Duodenal mucosa (tissue), 2 donors: ENCODE measurements around the gene FUS.

Experiments used
- H3K27ac ChIP-seq: one replicate; pipeline ENCODE4 v1.7.0; 2013; ENCODE audit warnings: low read depth, low read length
- H3K27me3 ChIP-seq, 2 donors: one replicate each; pipeline ENCODE4 v1.7.0; 2013; ENCODE audit warnings: low read length in 2 of 2, control low read depth in 1 of 2; ENCODE audit not compliant: insufficient read depth in 2 of 2, control insufficient read depth in 1 of 2
- H3K36me3 ChIP-seq, 2 donors: one replicate each; pipeline ENCODE4 v1.7.0; 2013; ENCODE audit warnings: low read length in 2 of 2, control low read depth in 1 of 2; ENCODE audit not compliant: insufficient read depth in 2 of 2, control insufficient read depth in 1 of 2
- H3K4me1 ChIP-seq, 2 donors: one replicate each; pipeline ENCODE4 v1.7.0; 2013; ENCODE audit warnings: low read length in 2 of 2, control low read depth in 1 of 2; ENCODE audit not compliant: insufficient read depth in 2 of 2, control insufficient read depth in 1 of 2
- H3K4me3 ChIP-seq, 2 donors: one replicate each; pipeline ENCODE4 v1.7.0; 2013; ENCODE audit warnings: low read length in 2 of 2, low read depth in 1 of 2
- H3K9ac ChIP-seq, 2 donors: one replicate each; pipeline ENCODE4 v1.7.0; 2013; ENCODE audit warnings: low read length in 2 of 2, low read depth in 1 of 2
- H3K9me3 ChIP-seq, 2 donors: one replicate each; pipeline ENCODE4 v1.7.0; 2013; ENCODE audit warnings: low read length in 2 of 2, control low read depth in 1 of 2; ENCODE audit not compliant: control insufficient read depth in 1 of 2

FUS gene

GRCh38 chr16:31202414-31203375, 22.8 kb downstream of the FUS start, which contains the start of gene PYCARD:
PYCARD (minus strand) TSS chr16:31202760; CDS start chr16:31202690, 70 bp downstream.
- H3K4me1 ChIP-seq = peaks cover 35 to 46% of the 10 kb centered on the region in 2 donors
- H3K4me3 ChIP-seq = peak within 1 kb of the TSS; percentile 93 to 96
- no peaks in the 10 kb centered on the region for H3K9me3 ChIP-seq
- H3K36me3 ChIP-seq = peaks cover 2 to 7% of the 10 kb centered on the region in 2 donors
- H3K27ac ChIP-seq = peak within 1 kb of the TSS; percentile 76
- H3K9ac ChIP-seq = peak within 1 kb of the TSS; percentile 69 to 95
- no peaks in the 10 kb centered on the region for H3K27me3 ChIP-seq

DNA sequence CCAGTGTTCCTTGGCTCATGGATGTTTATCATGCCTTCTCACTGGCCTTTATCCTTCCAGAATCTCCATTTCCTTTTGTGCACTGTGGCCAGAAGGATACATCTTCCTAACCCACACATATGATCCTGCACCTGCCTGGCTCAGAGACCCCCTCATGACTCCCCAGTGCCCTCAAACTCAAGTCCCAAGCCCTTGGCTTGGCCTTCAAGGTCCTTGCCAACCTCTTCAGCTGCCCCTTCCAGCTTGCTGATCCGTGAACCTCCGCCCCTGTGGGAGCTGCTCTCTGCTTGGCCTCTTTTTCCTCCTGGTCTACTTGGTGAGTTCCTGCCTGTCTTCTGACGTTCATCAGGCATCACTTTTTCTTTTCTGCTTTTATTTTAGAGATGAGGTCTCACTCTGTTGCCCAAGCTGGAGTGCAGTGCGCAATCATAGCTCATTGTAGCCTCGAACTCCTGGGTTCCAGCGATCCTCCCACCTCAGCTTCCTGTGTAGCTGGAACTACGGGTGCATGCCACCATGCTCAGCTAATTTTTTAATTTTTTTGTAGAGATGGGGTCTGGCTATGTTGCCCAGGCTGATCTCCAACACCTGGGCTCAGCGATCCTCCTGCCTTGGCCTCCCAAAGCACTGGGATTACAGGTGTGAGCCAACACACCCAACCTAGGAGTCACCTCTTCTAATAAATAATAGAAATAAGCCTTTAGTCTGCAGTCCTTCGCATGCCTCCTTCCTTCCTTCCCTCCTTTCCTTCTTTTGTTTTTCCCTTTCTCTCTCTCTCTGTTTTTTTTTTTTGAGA, 25.1 kb downstream of the FUS start:
- H3K9ac ChIP-seq = no peak overlapping the region
- H3K27me3 ChIP-seq = no peaks in the 10 kb centered on the region
- H3K9me3 ChIP-seq = no peaks in the 10 kb centered on the region
- no peak overlapping the region for H3K27ac ChIP-seq
- H3K4me3 ChIP-seq = no peak overlapping the region
- H3K36me3 ChIP-seq = no peaks in the 10 kb centered on the region
- peaks cover 31 to 50% of the 10 kb centered on the region in 2 donors for H3K4me1 ChIP-seq

- H3K27ac ChIP-seq = no peak overlapping the region
- H3K36me3 ChIP-seq = no peaks in the 10 kb centered on the region
- H3K4me1 ChIP-seq = peaks cover 23 to 36% of the 10 kb centered on the region in 2 donors
- H3K9me3 ChIP-seq = no peaks in the 10 kb centered on the region
- H3K27me3 ChIP-seq = no peaks in the 10 kb centered on the region
- no peak overlapping the region for H3K9ac ChIP-seq
- no peak overlapping the region for H3K4me3 ChIP-seq
Observed at GRCh38 chr16:31206776-31207175, 26.8 kb downstream of the FUS start.

DNA sequence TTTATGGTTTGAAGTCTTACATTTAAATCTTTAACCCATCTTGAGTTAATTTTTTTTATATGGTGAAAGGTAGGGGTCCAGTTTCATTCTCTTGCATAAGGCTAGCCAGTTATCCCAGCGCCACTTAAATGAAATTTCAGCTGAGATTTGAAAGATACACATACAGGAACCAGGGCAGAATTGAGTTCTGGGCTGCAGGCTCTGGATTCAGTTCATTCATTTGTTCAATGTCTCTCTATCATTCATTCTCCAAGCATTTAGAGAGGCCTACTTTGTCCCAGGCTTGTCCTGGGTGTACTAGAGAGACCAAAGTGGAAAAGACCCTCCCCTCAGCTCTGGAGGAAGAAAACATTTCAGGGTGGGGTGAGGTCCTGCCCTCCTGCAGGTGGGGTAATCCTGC, 33.4 kb downstream of the FUS start:
- H3K9ac ChIP-seq = no peak overlapping the region
- H3K4me3 ChIP-seq = no peak overlapping the region
- H3K4me1 ChIP-seq = peaks cover 35 to 43% of the 10 kb centered on the region in 2 donors
- H3K27ac ChIP-seq = no peak overlapping the region
- peaks cover 25 to 28% of the 10 kb centered on the region in 2 donors for H3K27me3 ChIP-seq
- no peaks in the 10 kb centered on the region for H3K9me3 ChIP-seq
- no peaks in the 10 kb centered on the region for H3K36me3 ChIP-seq

DNA sequence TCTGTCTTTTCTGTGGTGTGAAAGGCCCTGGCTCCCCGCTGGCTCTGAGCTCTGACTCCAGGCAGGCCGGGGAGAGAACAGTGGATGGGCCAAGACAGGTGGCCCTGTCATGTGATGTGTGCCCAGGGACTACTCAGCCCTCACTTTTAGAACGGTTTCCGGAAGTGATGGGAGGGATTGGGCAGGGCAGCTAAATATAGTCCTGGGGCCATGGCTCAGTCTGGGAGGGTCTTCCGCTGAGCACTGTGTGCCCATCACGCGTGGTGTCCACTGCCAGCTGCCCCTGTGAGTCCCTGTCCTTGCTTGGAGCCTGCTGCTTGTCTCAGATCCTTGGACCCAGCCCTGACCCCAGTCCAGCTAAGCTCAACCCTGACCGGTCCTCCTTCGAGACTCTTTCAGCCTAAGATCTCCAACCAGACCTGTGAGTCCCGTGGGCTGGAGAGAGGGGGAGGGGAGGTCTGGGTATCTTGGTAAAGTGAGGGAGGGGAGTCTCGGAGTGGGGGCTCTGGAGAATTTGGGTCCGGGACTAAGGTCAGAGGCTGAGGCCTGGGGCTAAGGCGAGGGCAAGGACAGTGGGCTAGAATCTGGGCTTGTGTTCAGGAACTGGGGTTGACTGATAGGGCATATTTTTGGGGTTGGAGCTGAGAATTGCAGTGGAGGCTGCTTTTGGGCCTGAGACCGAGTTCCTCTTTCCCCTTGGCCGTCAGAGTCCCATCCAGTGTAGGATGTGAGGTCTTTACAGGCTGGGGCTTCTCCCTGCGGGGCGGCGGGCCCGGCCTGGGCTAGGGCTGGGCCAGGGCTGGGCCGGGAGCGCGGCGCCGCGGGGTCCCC, 34.2 kb downstream of the FUS start, which contains the start of gene TRIM72:
TSS of gene TRIM72 (plus strand) at position 243 of the 831 bp plus-strand sequence. CDS start 620 bp downstream, outside the sequence.
- Histone ChIP-seq H3K9ac (no peak within 1 kb of the TSS), H3K4me3 (peak within 1 kb of the TSS; percentile 58 to 60), H3K4me1 (peaks cover 29 to 38% of the 10 kb centered on the region in 2 donors), H3K27ac (no peak within 1 kb of the TSS), H3K36me3 (no peaks in the 10 kb centered on the region), H3K27me3 (peaks cover 28 to 29% of the 10 kb centered on the region in 2 donors), H3K9me3 (no peaks in the 10 kb centered on the region)

- Histone ChIP-seq H3K9ac (no peak overlapping the region), H3K27ac (no peak overlapping the region), H3K4me1 (peaks cover 29 to 38% of the 10 kb centered on the region in 2 donors), H3K27me3 (peaks cover 28 to 29% of the 10 kb centered on the region in 2 donors), H3K9me3 (no peaks in the 10 kb centered on the region), H3K4me3 (peak overlapping the region; percentile 58 to 60), H3K36me3 (no peaks in the 10 kb centered on the region)
Observed at GRCh38 chr16:31214708-31215286, 34.9 kb downstream of the FUS start.

GRCh38 chr16:31215287-31216162, 35.6 kb downstream of the FUS start:
- Histone ChIP-seq H3K9me3 (no peaks in the 10 kb centered on the region), H3K27me3 (peaks cover 28 to 29% of the 10 kb centered on the region in 2 donors), H3K9ac (peak overlapping the region in 1 of 2 donors; percentile 32), H3K4me3 (peak overlapping the region; percentile 58 to 60), H3K36me3 (no peaks in the 10 kb centered on the region), H3K27ac (no peak overlapping the region), H3K4me1 (peaks cover 29 to 38% of the 10 kb centered on the region in 2 donors)

DNA sequence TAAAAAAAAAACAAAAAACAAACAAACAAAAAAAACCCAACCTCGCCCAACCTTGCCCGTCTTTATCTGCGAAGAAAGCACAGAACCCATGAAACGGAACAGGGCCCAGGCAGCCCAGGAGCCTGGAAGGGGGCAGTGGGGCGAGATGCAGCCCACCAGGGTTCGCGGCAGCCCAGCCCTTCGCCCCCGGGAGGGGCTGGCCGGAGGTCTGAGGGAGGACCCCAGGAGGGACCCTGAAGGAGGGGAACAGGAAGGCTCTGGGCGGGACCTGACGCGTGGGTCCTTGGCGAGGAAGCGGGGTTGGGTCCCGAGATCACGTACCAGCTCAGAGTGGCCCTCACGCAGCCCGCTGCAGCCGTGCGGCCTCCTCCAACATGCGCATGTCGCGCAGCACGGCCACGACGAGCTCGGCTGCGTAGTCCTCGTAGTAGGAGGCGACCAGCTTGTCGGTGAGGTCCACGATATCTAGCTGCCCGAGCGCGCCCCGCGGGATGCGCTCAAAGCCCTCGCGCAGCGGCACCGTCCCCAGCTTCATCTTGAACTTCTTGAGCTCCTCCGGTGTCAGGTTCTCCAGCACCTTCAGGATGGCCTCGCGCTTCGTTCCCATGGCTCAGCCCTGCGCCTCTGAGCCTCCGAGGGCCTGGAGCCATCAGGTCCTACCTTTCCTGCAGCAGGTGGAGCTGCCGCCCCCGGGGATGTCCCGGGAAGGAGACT, 36.6 kb downstream of the FUS start, which contains the start of gene PYDC1:
TSS of gene PYDC1 (minus strand) at position 714 of the 714 bp plus-strand sequence. CDS start at position 607, 107 bp downstream.
- Histone ChIP-seq H3K27me3 (peaks cover 28 to 29% of the 10 kb centered on the region in 2 donors), H3K4me3 (peak within 1 kb of the TSS; percentile 58 to 60), H3K27ac (no peak within 1 kb of the TSS), H3K36me3 (no peaks in the 10 kb centered on the region), H3K9ac (peak within 1 kb of the TSS in 1 of 2 donors; percentile 32), H3K9me3 (no peaks in the 10 kb centered on the region), H3K4me1 (peaks cover 28 to 37% of the 10 kb centered on the region in 2 donors)
